Measurements from ENCODE around the gene KLHDC1. TPM values are rescaled to one million over a fixed set of nuclear protein-coding genes. Genes with fewer than 3 reads are reported as not detected.

The KLHDC1 gene
- total and polyA plus RNA-seq, 10 donors = 3.1 to 12.8 (median 8.7) TPM

DNA sequence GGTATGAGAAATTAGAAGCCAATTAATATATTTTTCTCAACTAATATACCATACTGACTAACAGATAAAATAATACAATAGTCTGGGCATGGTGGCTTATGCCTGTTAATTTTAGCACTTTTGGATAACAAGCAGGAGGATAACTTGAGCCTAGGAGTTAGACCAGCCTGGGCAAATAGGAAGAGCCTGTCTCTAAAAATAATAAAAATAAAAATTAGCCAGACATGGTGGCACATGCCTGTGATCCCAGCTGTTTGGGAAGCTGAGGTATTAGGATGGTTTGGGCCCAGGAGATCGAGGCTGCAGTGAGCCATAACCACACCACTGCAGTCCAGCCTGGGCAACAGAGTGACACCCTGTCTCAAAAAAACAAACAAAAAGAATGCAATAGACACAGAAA, 99.7 kb downstream of the KLHDC1 start:
- H3K4me1 ChIP-seq = peaks cover 0 to 4% (median 0%) of the 10 kb centered on the region in 6 donors
- WGBS, 5 donors = 0% methylated on average over 1 of the region's 1 CpG
- TF ChIP-seq, protein P1, sequence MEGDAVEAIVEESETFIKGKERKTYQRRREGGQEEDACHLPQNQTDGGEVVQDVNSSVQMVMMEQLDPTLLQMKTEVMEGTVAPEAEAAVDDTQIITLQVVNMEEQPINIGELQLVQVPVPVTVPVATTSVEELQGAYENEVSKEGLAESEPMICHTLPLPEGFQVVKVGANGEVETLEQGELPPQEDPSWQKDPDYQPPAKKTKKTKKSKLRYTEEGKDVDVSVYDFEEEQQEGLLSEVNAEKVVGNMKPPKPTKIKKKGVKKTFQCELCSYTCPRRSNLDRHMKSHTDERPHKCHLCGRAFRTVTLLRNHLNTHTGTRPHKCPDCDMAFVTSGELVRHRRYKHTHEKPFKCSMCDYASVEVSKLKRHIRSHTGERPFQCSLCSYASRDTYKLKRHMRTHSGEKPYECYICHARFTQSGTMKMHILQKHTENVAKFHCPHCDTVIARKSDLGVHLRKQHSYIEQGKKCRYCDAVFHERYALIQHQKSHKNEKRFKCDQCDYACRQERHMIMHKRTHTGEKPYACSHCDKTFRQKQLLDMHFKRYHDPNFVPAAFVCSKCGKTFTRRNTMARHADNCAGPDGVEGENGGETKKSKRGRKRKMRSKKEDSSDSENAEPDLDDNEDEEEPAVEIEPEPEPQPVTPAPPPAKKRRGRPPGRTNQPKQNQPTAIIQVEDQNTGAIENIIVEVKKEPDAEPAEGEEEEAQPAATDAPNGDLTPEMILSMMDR (IDR thresholded peaks at IDR 0.05 in 8 of 11, conservative IDR thresholded peaks at IDR 0.05 in 3 of 11) = no peak
- TF ChIP-seq POLR2A (IDR thresholded peaks at IDR 0.05) (no peak), POLR2AphosphoS5 (IDR thresholded peaks at IDR 0.05) (no peak)
- intact Hi-C loops (cut with DNase I; ENCODE audit: low total_unique reads) = loop anchor here (10.0 kb wide), 1 partner anchor 52 kb away; no protein-coding TSS in a partner anchor
- peak overlapping the region in 3 of 8 donors; percentile 3 to 34 (median 11) for H3K27ac ChIP-seq
- no peaks in the 10 kb centered on the region for H3K27me3 ChIP-seq (replicated peaks in 1 of 7)
- no peaks in the 10 kb centered on the region for H3K9me3 ChIP-seq
- H3K36me3 ChIP-seq = peaks cover 0 to 100% (median 88%) of the 10 kb centered on the region in 6 donors
- H3K4me3 ChIP-seq = no peak overlapping the region
- no peak for DNase-seq

DNA sequence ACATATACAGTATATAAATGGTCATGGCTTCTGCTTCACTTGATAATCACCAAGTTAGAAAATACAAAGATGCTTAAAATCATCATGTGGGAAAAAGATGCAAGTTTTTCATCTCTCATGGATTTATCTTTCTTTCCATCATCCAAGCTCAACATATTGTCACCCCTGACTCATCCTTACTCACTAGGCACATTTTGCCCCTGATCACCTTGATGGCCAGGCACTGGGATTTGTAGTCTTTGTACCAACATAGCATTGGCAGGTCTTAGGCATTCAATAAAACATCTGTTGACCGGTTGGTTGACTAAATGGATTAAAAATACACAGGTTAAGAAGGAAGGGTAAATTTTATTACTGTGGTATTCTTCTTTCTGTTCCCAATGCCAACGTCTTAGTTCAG, 103.1 kb downstream of the KLHDC1 start:
- Histone ChIP-seq H3K4me3 (no peak overlapping the region), H3K27me3 (replicated peaks in 1 of 7) (no peaks in the 10 kb centered on the region), H3K36me3 (peaks cover 0 to 100% (median 90%) of the 10 kb centered on the region in 6 donors), H3K9me3 (no peaks in the 10 kb centered on the region), H3K27ac (no peak overlapping the region), H3K4me1 (peaks cover 0 to 4% (median 0%) of the 10 kb centered on the region in 6 donors)
- TF ChIP-seq POLR2AphosphoS5 (IDR thresholded peaks at IDR 0.05) = no peak
- TF ChIP-seq, protein P1 (IDR thresholded peaks at IDR 0.05 in 8 of 11, conservative IDR thresholded peaks at IDR 0.05 in 3 of 11) = no peak
- TF ChIP-seq POLR2A (IDR thresholded peaks at IDR 0.05) = no peak
- WGBS, 5 donors = 86 to 98% (median 92%) methylated on average over 2 of the region's 2 CpGs
- DNase-seq = no peak
- intact Hi-C loops (cut with DNase I; ENCODE audit: low total_unique reads) = loop anchor here (10.0 kb wide), 1 partner anchor 49 kb away; no protein-coding TSS in a partner anchor

Small RNA genes within 50 kb of the gene (small RNA-seq; reads per million reads assigned to genes)
- gene RNU6ATAC30P = 0 reads per million in 4 donors

Other genes starting within 250 kb of the KLHDC1 start
- 1,000 to 10,000 TPM; 1,240 to 4,577 (median 1,855) TPM for gene RPS29, start 106.7 kb upstream of the KLHDC1 start, total RNA-seq
- gene RPS29, start 106.7 kb upstream of the KLHDC1 start, polyA plus RNA-seq = over 10,000 TPM in 1 of 3 donors, 1,000 to 10,000 TPM in 2; 5,592 to 11,620 (median 9,371) TPM
- gene LRR1, start 94.2 kb upstream of the KLHDC1 start, total RNA-seq = 10 to 100 TPM in 5 of 7 donors, 1 to 10 TPM in 2; 8.8 to 16.5 (median 12.7) TPM
- 10 to 100 TPM; 10.7 to 11.8 (median 11.7) TPM for gene LRR1, start 94.2 kb upstream of the KLHDC1 start, polyA plus RNA-seq
- gene RPL36AL, start 72.5 kb upstream of the KLHDC1 start, total RNA-seq = 100 to 1,000 TPM; 122 to 222 (median 157) TPM
- gene RPL36AL, start 72.5 kb upstream of the KLHDC1 start, polyA plus RNA-seq = 100 to 1,000 TPM; 416 to 638 (median 530) TPM
- 10 to 100 TPM; 33.3 to 43.5 (median 39.7) TPM for gene MGAT2, start 72.3 kb upstream of the KLHDC1 start, total RNA-seq
- gene MGAT2, start 72.3 kb upstream of the KLHDC1 start, polyA plus RNA-seq = 10 to 100 TPM; 20.5 to 23.9 (median 23.5) TPM
- gene DNAAF2, start 57.9 kb upstream of the KLHDC1 start, total RNA-seq = 10 to 100 TPM in 1 of 7 donors, 1 to 10 TPM in 6; 3.9 to 10.1 (median 6.3) TPM
- gene DNAAF2, start 57.9 kb upstream of the KLHDC1 start, polyA plus RNA-seq = 1 to 10 TPM; 6.5 to 6.9 (median 6.6) TPM
- gene POLE2, start 4.9 kb upstream of the KLHDC1 start, total RNA-seq = 1 to 10 TPM; 1.8 to 7.4 (median 3.9) TPM
- 1 to 10 TPM; 3.0 to 4.9 (median 3.5) TPM for gene POLE2, start 4.9 kb upstream of the KLHDC1 start, polyA plus RNA-seq
- 10 to 100 TPM; 31.9 to 66.8 (median 47.9) TPM for gene KLHDC2, start 75.0 kb downstream of the KLHDC1 start, total RNA-seq
- 10 to 100 TPM; 34.0 to 41.0 (median 37.4) TPM for gene KLHDC2, start 75.0 kb downstream of the KLHDC1 start, polyA plus RNA-seq
- gene NEMF, start 159.7 kb downstream of the KLHDC1 start, total RNA-seq = 100 to 1,000 TPM in 2 of 7 donors, 10 to 100 TPM in 5; 77.3 to 187 (median 84.7) TPM
- gene NEMF, start 159.7 kb downstream of the KLHDC1 start, polyA plus RNA-seq = 10 to 100 TPM; 24.3 to 35.0 (median 29.3) TPM
- 10 to 100 TPM; 74.3 to 89.1 (median 83.6) TPM for gene ARF6, start 200.0 kb downstream of the KLHDC1 start, total RNA-seq
- 10 to 100 TPM; 39.0 to 63.9 (median 43.9) TPM for gene ARF6, start 200.0 kb downstream of the KLHDC1 start, polyA plus RNA-seq